Astrocyte of the spinal cord (primary cell): ENCODE results near the gene KRTAP29-1.

Source experiments
- DNase-seq: peaks from one replicate; pipeline ENCODE4 v3.0.0; 2011; ENCODE audit warnings: low read depth, low spot score
- H3K4me3 ChIP-seq: 2 replicates; pipeline ENCODE4 v1.5.1; 2011; ENCODE audit warnings: low read depth, mild to moderate bottlenecking, low read length, moderate library complexity
- in situ Hi-C: cut with HindIII; loops from 2 replicates; pipeline ENCODE4 v1.10.0; 2017; ENCODE audit warnings: low sequenced_read_pairs
- TF ChIP-seq, protein P1 (sequence below): IDR thresholded peaks from 2 replicates; pipeline ENCODE4 v1.5.1; 2012; ENCODE audit warnings: low read depth, mild to moderate bottlenecking, low read length, inconsistent platforms

The KRTAP29-1 gene

DNA sequence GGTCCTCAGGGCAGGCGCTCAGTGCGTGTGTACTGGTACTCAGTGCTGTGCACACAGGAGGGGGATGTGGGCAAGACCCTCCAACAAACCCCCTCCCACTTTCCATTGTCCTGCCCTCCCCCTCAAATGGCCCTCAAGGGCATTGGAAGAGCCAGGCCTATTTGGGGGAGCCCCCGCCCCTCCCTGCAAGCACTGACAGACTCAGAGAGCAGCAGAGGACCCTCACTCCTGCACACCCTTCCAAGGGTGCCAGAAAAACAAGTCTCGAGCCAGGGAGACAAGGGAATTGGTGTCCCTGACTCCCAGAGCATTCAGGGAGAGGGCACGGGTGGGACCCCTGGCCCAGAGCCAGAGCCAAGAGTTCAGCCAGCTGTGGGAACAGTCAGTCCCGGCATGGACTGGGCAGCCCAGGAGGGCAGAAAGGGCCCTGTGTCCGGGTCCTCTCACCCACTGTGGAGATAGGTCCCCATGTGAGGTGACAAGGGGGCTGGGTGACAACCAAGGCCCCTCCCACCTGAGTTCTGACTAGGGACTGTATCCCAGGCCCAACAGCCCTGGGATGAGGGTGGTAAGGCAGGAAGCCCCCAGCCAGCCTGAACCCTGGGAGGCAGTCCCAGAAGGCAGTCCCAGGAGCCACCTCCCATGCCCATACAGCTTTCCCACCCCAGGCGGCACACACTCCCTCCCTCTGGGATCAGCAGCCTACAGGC is 24.9 kb upstream of the KRTAP29-1 start:
- in situ Hi-C loops, result no loop called here
- DNase-seq, result no peak

GRCh38 chr17:41326173-41327145 is 23.8 kb upstream of the KRTAP29-1 start:
- H3K4me3 ChIP-seq, result no peak overlapping the region
- TF ChIP-seq, protein P1, sequence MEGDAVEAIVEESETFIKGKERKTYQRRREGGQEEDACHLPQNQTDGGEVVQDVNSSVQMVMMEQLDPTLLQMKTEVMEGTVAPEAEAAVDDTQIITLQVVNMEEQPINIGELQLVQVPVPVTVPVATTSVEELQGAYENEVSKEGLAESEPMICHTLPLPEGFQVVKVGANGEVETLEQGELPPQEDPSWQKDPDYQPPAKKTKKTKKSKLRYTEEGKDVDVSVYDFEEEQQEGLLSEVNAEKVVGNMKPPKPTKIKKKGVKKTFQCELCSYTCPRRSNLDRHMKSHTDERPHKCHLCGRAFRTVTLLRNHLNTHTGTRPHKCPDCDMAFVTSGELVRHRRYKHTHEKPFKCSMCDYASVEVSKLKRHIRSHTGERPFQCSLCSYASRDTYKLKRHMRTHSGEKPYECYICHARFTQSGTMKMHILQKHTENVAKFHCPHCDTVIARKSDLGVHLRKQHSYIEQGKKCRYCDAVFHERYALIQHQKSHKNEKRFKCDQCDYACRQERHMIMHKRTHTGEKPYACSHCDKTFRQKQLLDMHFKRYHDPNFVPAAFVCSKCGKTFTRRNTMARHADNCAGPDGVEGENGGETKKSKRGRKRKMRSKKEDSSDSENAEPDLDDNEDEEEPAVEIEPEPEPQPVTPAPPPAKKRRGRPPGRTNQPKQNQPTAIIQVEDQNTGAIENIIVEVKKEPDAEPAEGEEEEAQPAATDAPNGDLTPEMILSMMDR, result no peak
- no peak for DNase-seq
- in situ Hi-C loops, result no loop called here

More for the DNA sequence above, 24.9 kb upstream of the KRTAP29-1 start:
- no peak overlapping the region for H3K4me3 ChIP-seq
- TF ChIP-seq, protein P1, result no peak

GRCh38 chr17:41325611-41326010 is 23.0 kb upstream of the KRTAP29-1 start:
- in situ Hi-C loops, result no loop called here
- TF ChIP-seq, protein P1, result no peak
- DNase-seq, result no peak
- no peak overlapping the region for H3K4me3 ChIP-seq

- in situ Hi-C loops, result no loop called here
- TF ChIP-seq, protein P1, result no peak
Measured at GRCh38 chr17:41325126-41325525, 22.5 kb upstream of the KRTAP29-1 start.

GRCh38 chr17:41324180-41325075 is 21.8 kb upstream of the KRTAP29-1 start:
- TF ChIP-seq, protein P1, result peak; percentile 40
- H3K4me3 ChIP-seq, result no peak overlapping the region
- DNase-seq, result no peak
- in situ Hi-C loops, result no loop called here

More at GRCh38 chr17:41325126-41325525, 22.5 kb upstream of the KRTAP29-1 start:
- H3K4me3 ChIP-seq, result no peak overlapping the region
- DNase-seq, result no peak
